Central memory CD8-positive, alpha-beta T cell (primary cell): ENCODE results near the gene CD63.

Experiments used
- ATAC-seq: fragments of 150-1000 bp; cut with Tn5 transposase; replicated peaks from 2 replicates; pipeline ENCODE4 v1.10.0; 2022; ENCODE audit warnings: mild to moderate bottlenecking, moderate FRiP score, moderate number of reproducible peaks; ENCODE audit not compliant: poor library complexity, severe bottlenecking; ENCODE audit errors: extremely low read depth
- DNase-seq, 2 donors: peaks; one replicate each; pipeline ENCODE4 v3.0.0; 2021; ENCODE audit warnings: low spot score in 2 of 2
- H3K27ac Mint-ChIP-seq: one replicate; pipeline ENCODE4 v1.8.0; 2022; ENCODE audit warnings: low read depth, mild to moderate bottlenecking, moderate library complexity, mixed read lengths
- H3K27me3 Mint-ChIP-seq: one replicate; pipeline ENCODE4 v1.8.0; 2022; ENCODE audit warnings: mixed read lengths
- H3K36me3 Mint-ChIP-seq: one replicate; pipeline ENCODE4 v1.8.0; 2022; ENCODE audit warnings: mild to moderate bottlenecking, moderate library complexity, mixed read lengths; ENCODE audit not compliant: insufficient read depth
- H3K4me1 Mint-ChIP-seq: one replicate; pipeline ENCODE4 v1.8.0; 2022; ENCODE audit warnings: mixed read lengths
- H3K4me3 Mint-ChIP-seq: one replicate; pipeline ENCODE4 v1.8.0; 2022; ENCODE audit warnings: mild to moderate bottlenecking, moderate library complexity, mixed read lengths
- H3K9me3 Mint-ChIP-seq: one replicate; pipeline ENCODE4 v1.8.0; 2022; ENCODE audit warnings: mixed read lengths

Gene CD63

DNA sequence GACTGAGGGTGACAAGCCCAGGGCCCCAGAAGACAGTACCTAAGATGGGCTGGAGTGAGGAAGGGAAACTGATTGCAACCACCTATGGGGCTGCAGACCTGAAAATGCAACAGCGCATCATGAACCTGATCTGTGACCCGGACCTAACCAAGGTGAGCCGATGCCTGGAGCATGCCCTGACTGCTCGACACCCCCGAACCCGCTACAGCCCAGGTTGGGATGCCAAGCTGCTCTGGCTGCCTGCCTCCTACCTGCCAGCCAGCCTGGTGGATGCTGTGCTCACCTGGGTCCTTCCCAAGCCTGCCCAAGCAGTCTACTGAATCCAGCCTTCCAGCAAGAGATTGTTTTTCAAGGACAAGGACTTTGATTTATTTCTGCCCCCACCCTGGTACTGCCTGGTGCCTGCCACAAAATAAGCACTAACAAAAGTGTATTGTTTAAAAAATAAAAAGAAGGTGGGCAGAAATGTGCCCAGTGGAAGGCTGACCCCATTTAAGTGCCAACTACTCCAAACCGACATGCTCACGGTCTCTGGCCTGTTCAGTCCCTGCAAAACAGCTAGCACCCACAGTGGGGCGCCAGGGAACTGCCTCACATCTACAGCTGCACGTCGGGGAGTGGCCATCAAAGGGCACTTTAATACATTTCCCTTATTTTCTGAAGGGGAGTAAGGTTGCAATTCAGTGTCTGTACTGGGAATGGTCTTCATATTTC lies 4.4 kb downstream of the CD63 start:
- Mint-ChIP-seq H3K36me3 (peaks cover 11% of the 10 kb centered on the region), H3K4me3 (no peak overlapping the region), H3K9me3 (no peaks in the 10 kb centered on the region), H3K27ac (peak overlapping the region; percentile 66), H3K4me1 (peaks cover 37% of the 10 kb centered on the region), H3K27me3 (no peaks in the 10 kb centered on the region)
- DNase-seq (peak; percentile 48 to 53), ATAC-seq (peak; percentile 50)

DNA sequence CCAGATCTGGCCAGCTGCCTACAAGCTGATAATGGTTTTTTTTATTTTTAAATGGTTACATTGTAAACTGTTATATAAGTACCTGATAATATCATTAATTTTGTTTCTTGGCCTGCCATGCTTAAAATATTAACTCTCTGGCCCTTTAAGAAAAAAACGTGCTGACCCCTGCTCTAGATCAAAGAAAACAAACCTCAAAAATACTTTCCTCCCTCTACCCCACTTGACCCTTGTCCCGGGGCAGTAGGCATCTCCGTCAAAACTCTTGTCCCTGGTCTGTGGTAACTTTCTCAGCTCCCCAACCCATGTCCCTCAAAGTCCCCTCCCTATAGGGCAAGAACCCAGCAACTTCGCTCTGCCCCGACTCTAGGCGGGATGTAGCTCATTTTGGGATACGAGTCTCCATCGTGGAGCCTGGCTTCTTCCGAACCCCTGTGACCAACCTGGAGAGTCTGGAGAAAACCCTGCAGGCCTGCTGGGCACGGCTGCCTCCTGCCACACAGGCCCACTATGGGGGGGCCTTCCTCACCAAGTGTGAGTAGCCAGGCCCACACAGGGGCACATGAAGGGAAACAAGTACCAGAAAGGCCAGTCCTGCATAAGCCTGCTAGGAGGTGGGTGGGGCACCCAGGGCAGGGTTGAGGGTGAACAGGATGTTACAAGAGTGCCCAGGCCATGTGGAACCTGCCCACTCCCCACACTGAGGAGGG lies 5.1 kb downstream of the CD63 start:
- Mint-ChIP-seq H3K9me3 (no peaks in the 10 kb centered on the region), H3K36me3 (peaks cover 11% of the 10 kb centered on the region), H3K4me3 (no peak overlapping the region), H3K27me3 (no peaks in the 10 kb centered on the region), H3K4me1 (peaks cover 36% of the 10 kb centered on the region), H3K27ac (no peak overlapping the region)
- ATAC-seq (no peak), DNase-seq (no peak)

DNA sequence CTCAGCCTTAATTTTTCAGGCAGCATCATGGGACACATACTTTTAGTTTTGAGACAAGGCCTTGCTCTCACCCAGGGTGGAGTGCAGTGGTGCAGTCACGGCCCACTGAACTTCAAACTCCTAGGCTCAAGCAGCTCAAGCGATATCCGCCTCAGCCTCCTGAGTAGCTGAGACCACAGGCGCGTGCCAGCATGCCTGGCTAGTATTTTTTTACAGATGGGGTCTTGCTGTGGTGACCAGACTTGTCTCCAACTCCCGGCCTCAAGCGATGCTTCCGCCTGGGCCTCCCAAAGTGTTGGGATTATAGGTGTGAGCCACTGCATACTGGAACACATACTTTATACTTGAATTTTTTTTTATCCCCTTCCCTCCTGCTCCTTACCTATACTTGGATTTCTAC lies 5.9 kb downstream of the CD63 start:
- Mint-ChIP-seq H3K36me3 (peaks cover 11% of the 10 kb centered on the region), H3K4me1 (peaks cover 42% of the 10 kb centered on the region), H3K27ac (no peak overlapping the region), H3K4me3 (no peak overlapping the region), H3K9me3 (no peaks in the 10 kb centered on the region), H3K27me3 (no peaks in the 10 kb centered on the region)
- ATAC-seq: no peak
- no peak for DNase-seq

DNA sequence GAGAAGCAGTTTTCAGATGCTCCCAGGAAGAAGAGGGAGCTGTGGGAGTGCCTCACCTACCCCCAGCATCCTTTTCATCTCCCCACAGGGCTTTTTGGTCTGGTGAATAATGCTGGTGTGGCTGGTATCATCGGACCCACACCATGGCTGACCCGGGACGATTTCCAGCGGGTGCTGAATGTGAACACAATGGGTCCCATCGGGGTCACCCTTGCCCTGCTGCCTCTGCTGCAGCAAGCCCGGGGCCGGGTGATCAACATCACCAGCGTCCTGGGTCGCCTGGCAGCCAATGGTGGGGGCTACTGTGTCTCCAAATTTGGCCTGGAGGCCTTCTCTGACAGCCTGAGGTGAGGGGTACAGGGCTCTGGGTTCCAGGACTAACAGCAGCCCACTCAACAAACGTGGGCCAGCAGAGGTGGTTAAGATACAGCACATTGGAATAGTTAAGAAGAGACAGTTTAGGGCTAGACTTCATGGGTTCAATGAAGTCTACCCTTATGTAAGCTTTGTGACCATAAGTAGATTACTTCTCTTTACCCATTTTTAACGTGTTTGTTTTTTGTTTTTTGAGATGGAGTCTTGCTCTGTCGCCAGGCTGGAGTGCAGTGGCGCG lies 7.1 kb downstream of the CD63 start:
- no peak overlapping the region for H3K4me3 Mint-ChIP-seq
- no peak for DNase-seq
- no peaks in the 10 kb centered on the region for H3K27me3 Mint-ChIP-seq
- H3K4me1 Mint-ChIP-seq: peaks cover 42% of the 10 kb centered on the region
- no peak overlapping the region for H3K27ac Mint-ChIP-seq
- ATAC-seq: no peak
- H3K36me3 Mint-ChIP-seq: peaks cover 11% of the 10 kb centered on the region
- H3K9me3 Mint-ChIP-seq: no peaks in the 10 kb centered on the region

DNA sequence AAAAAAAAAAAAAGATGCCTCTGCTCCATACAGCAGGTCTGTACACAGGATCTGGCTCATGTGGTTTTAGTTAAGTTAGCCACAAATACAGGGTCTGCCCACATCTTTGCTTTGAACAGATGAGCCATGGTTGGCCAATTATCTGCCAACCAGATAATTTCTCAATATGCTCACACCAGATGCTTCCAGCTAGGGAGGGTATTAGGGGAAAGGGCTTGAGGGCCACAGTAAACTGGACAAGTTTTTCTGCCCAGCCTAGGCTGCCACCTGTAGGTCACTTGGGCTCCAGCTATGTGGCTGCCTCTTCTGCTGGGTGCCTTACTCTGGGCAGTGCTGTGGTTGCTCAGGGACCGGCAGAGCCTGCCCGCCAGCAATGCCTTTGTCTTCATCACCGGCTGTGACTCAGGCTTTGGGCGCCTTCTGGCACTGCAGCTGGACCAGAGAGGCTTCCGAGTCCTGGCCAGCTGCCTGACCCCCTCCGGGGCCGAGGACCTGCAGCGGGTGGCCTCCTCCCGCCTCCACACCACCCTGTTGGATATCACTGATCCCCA lies 7.8 kb downstream of the CD63 start:
- Mint-ChIP-seq H3K27me3 (no peaks in the 10 kb centered on the region), H3K27ac (no peak overlapping the region), H3K9me3 (no peaks in the 10 kb centered on the region), H3K4me1 (peaks cover 42% of the 10 kb centered on the region), H3K4me3 (no peak overlapping the region), H3K36me3 (peaks cover 14% of the 10 kb centered on the region)
- ATAC-seq (no peak), DNase-seq (no peak)

DNA sequence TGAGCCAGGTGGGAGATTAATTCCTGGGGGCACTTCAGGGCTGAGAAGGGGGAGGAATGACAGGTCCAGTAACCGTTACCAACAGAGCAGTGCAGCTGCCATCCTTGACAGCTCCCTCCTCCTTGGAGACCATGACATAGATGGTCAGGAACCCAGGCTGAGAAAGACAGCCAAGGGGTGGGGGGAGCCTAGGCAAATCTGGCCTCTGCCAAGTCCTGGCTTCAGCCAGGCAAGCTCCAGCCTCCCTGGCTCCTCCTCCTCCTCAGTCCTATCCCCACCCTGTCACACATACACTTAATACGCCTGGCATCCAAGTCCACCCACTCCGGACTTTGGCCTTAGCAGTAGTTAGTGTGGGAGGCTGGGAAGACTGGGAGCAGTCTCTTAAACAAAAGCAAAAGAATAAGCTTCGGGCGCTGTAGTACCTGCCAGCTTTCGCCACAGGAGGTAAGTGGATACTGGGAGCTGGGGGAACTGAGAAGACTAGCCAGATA lies 8.7 kb downstream of the CD63 start, which contains the start of gene RDH5:
RDH5 (plus strand) TSS at position 323 of the 494 bp plus-strand sequence. CDS start 792 bp downstream, outside the sequence.
- H3K4me1 Mint-ChIP-seq: peaks cover 42% of the 10 kb centered on the region
- H3K27ac Mint-ChIP-seq: no peak within 1 kb of the TSS
- DNase-seq (no peak), ATAC-seq (no peak)
- no peaks in the 10 kb centered on the region for H3K27me3 Mint-ChIP-seq
- peaks cover 19% of the 10 kb centered on the region for H3K36me3 Mint-ChIP-seq
- no peaks in the 10 kb centered on the region for H3K9me3 Mint-ChIP-seq
- no peak within 1 kb of the TSS for H3K4me3 Mint-ChIP-seq

DNA sequence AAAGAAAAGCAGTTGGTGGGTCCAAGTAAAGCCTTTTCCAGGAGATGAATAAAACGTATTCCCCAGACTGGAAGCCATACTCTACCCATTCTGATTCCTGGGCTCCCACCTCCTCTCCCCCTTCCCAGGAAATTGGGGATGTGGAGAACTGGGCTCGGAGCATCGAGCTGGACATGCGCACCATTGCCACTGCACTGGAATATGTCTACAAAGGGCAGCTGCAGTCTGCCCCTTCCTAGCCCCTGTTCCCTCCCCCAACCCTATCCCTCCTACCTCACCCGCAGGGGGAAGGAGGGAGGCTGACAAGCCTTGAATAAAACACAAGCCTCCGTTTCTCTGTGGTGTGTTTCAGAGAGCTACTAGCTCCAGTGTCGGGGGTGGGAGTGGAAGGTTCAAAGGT lies 9.4 kb downstream of the CD63 start:
- Mint-ChIP-seq H3K9me3 (no peaks in the 10 kb centered on the region), H3K27ac (no peak overlapping the region), H3K4me1 (peaks cover 34% of the 10 kb centered on the region), H3K27me3 (no peaks in the 10 kb centered on the region), H3K4me3 (no peak overlapping the region), H3K36me3 (peaks cover 19% of the 10 kb centered on the region)
- DNase-seq: no peak
- ATAC-seq: no peak

DNA sequence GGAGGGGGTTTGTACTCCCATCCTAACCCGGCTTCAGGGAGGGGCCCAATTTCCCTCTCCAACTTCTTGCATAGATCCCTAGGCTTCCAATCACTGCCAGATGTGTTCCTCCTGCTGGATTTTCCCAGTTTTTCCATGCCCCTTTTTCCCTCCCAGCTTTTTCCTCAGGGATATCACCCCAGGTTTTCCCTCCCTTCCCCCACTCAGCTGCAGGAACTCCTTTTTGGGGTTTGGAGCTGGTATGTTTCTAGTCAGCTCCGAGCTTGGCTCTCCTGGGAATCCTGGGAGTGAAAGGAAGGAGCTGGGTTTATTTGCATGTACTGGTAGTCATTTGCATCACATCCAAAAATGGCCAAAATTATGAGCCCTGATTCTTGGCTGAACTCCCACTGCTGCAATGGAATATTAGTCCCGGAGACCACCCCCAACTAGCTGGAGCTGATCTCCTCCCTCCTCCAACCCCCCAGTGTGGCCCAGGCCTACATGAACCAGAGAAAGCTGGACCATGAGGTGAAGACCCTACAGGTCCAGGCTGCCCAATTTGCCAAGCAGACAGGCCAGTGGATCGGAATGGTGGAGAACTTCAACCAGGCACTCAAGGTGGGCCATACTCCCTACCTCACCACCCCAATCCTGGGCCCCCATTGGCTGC lies 10.1 kb downstream of the CD63 start:
- Mint-ChIP-seq H3K4me3 (no peak overlapping the region), H3K9me3 (no peaks in the 10 kb centered on the region), H3K36me3 (peaks cover 19% of the 10 kb centered on the region), H3K4me1 (peaks cover 34% of the 10 kb centered on the region), H3K27me3 (no peaks in the 10 kb centered on the region), H3K27ac (no peak overlapping the region)
- DNase-seq (no peak), ATAC-seq (no peak)

DNA sequence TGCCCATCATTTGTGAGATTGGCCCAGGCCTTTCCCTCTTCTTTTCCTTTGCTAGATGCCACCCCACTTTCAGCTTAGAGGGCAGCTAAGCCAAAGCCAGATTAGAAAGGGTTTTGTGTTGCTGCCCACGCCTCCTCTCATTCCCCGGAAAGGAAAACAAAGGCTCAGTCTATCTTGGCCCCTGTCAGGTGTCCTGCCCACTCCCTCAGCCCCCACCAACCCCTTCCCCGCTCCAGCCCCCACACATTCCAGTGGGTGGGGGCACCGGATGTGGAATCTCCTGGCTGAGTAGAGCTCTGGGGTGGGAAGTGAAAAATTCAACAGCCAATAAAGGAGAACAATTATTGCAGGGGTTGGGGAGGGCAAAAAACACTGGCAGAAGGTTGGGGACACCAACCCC lies 10.8 kb downstream of the CD63 start:
- Mint-ChIP-seq H3K27me3 (no peaks in the 10 kb centered on the region), H3K4me3 (peak overlapping the region; percentile 85), H3K27ac (no peak overlapping the region), H3K4me1 (peaks cover 34% of the 10 kb centered on the region), H3K36me3 (peaks cover 19% of the 10 kb centered on the region), H3K9me3 (no peaks in the 10 kb centered on the region)
- ATAC-seq (no peak), DNase-seq (no peak)

DNA sequence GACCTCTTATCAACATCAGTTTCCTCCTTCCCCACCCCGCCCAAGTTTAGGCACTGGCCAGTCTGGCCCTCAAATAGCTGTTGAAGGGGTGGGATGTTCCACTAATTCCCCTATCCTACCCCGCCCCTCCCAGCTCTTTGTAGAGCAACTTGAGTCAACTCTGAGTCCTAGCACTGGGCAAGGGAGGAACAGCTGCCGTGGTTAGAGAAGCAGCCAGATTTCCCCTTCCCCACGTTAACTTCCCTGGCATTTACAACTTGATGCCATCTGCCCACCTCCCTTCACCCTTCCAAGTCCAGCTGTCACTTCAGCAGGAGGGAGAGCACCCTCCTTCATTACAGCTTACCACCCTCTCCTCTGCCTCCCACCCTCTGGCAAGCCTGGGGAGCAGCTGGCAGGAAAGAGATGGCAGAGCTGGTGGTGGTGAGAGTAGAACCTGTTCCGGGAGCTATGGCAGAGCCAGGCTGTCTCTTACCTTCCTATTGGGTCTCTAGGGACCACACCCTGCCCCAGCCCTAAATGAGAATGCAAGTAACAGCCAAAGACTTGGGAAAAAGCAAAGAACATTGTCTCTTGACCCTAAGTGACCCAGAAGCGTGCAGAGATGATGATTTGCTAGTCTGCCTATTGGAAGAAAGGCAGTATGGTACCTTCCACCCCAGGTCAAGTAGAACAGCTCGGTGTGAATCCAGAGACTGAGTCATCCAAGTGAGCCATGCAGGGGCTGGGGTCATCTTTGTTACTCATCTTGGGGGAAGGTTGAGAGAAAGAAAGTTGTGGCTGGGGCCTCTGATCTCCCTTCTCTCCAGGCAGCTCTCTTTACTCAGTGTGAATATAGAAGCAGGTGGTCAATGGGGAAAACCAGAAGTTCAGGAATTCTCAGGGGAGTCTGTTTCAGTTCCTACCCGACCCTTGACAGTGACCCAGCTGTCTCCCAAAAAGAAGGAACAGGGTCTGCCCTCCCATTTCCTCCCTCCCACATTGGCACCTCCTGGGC lies 11.5 kb downstream of the CD63 start:
- Mint-ChIP-seq H3K4me3 (peak overlapping the region; percentile 85), H3K36me3 (peaks cover 19% of the 10 kb centered on the region), H3K27ac (peak overlapping the region; percentile 95), H3K9me3 (no peaks in the 10 kb centered on the region), H3K27me3 (no peaks in the 10 kb centered on the region), H3K4me1 (peaks cover 34% of the 10 kb centered on the region)
- DNase-seq (no peak), ATAC-seq (no peak)

DNA sequence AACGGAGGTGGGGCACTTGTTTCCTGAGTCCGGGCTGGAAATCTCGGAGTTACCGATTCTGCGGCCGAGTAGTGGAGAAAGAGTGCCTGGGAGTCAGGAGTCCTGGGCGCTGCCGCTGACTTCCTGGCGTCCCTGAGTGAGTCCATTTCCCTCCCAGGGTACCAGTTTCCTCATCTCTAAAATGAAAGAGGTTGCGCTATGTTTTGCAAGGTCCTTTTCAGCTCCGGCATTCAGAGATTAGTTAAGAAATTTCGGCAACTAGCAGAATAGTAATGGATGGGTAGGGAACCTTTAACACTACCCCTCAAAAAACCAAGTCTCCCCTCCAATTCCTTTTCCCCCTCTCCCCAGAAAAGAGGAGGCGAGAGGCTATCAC lies 12.2 kb downstream of the CD63 start:
- no peak for DNase-seq
- Mint-ChIP-seq H3K4me1 (peaks cover 34% of the 10 kb centered on the region), H3K36me3 (peaks cover 19% of the 10 kb centered on the region), H3K27me3 (no peaks in the 10 kb centered on the region), H3K9me3 (no peaks in the 10 kb centered on the region), H3K4me3 (peak overlapping the region; percentile 85), H3K27ac (peak overlapping the region; percentile 95)
- no peak for ATAC-seq
